ENCODE measurements around the gene ZMYND15. TPM values are rescaled to one million over a fixed set of nuclear protein-coding genes. Genes with fewer than 3 reads are reported as not detected.

ZMYND15 gene
- total and polyA plus RNA-seq, 2 of the 13 experiments (the other 11 are each of a cell fraction or from before 2014, with no cell fraction given) = 0.24 to 2.7 TPM

DNA sequence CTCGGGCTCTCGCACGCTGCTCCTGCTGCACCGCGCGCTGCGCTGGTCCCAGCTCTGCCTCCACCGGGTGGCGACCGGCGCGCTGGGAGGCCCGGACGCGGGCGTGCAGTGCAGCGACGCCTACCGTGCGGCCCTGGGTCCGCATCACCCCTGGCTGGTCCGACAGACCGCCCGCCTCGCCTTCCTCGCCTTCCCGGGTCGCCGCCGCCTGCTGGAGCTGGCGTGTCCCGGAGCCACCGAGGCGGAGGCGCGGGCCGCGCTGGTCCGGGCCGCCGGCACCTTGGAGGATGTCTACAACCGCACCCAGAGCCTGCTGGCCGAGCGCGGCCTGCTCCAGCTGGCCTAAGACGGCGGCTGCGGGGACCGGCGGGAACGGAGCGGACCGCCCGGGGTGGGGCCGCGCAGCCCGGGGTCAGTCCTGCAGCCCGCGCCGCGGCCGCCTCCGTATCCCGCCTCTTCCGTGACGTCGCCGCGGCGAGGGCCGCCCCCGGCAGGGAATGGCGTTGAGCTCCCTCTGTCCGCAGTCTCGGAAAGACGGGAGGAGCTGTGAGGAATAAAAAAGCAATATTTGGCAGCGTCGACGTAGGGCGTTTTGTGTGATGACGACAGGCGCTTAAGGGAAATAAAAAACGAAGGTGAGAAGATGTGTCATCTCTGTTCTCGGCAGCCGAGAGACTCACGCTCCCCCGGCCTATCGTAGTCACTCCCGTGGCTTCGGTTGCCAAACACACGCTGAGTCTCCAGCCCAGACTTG, 50.5 kb downstream of the ZMYND15 start (continued):
- TF ChIP-seq U2AF1 (optimal IDR thresholded peaks at IDR 0.05; ENCODE audit: low read depth, low read length) (no peak), ZNF432 (CRISPR knock-in tag; IDR thresholded peaks at IDR 0.05; ENCODE audit: borderline replicate concordance) (no peak), NR2F1 (CRISPR knock-in tag; IDR thresholded peaks at IDR 0.05) (no peak), ARHGAP35 (CRISPR knock-in tag; IDR thresholded peaks at IDR 0.05; ENCODE audit: borderline replicate concordance) (no peak), PAX8 (CRISPR knock-in tag; IDR thresholded peaks at IDR 0.05; ENCODE audit: borderline replicate concordance) (no peak), ZNF761 (CRISPR knock-in tag; conservative IDR thresholded peaks at IDR 0.05) (peak; percentile 84; the same call in 1 of the 2 replicates), SNRNP70 (IDR thresholded peaks at IDR 0.05; ENCODE audit: low read depth, low read length) (no peak), ZNF776 (CRISPR knock-in tag; IDR thresholded peaks at IDR 0.05) (peak; percentile 27; the same call in 1 of the 2 replicates), ZFP36L2 (CRISPR knock-in tag; IDR thresholded peaks at IDR 0.05) (no peak), DNMT3B (CRISPR knock-in tag; conservative IDR thresholded peaks at IDR 0.05) (no peak), WIZ (CRISPR knock-in tag; IDR thresholded peaks at IDR 0.05) (no peak), KDM6A (CRISPR knock-in tag; IDR thresholded peaks at IDR 0.05; ENCODE audit: low read depth) (no peak), POLR2G (IDR thresholded peaks at IDR 0.05; ENCODE audit: low read depth, low read length) (peak; percentile 39), KLF13 (CRISPR knock-in tag; IDR thresholded peaks at IDR 0.05) (no peak), JARID2 (CRISPR knock-in tag; IDR thresholded peaks at IDR 0.05; ENCODE audit: insufficient replicate concordance) (no peak), ZNF607 (CRISPR knock-in tag; IDR thresholded peaks at IDR 0.05; ENCODE audit: borderline replicate concordance) (no peak; the same call in 1 of the 2 replicates), YEATS4 (CRISPR knock-in tag; IDR thresholded peaks at IDR 0.05; ENCODE audit: borderline replicate concordance) (peak; percentile 80), U2AF2 (IDR thresholded peaks at IDR 0.05; ENCODE audit: low read depth, low read length) (no peak), MAF1 (CRISPR knock-in tag; IDR thresholded peaks at IDR 0.05; ENCODE audit: borderline replicate concordance) (no peak)
- TF ChIP-seq, protein P1, sequence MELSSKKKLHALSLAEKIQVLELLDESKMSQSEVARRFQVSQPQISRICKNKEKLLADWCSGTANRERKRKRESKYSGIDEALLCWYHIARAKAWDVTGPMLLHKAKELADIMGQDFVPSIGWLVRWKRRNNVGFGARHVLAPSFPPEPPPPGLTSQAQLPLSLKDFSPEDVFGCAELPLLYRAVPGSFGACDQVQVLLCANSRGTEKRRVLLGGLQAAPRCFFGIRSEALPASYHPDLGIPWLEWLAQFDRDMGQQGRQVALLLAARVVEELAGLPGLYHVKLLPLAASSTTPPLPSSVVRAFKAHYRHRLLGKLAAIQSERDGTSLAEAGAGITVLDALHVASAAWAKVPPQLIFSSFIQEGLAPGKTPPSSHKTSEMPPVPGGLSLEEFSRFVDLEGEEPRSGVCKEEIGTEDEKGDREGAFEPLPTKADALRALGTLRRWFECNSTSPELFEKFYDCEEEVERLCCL (CRISPR knock-in tag; IDR thresholded peaks at IDR 0.05; ENCODE audit: borderline replicate concordance) = no peak
- TF ChIP-seq, protein P2, sequence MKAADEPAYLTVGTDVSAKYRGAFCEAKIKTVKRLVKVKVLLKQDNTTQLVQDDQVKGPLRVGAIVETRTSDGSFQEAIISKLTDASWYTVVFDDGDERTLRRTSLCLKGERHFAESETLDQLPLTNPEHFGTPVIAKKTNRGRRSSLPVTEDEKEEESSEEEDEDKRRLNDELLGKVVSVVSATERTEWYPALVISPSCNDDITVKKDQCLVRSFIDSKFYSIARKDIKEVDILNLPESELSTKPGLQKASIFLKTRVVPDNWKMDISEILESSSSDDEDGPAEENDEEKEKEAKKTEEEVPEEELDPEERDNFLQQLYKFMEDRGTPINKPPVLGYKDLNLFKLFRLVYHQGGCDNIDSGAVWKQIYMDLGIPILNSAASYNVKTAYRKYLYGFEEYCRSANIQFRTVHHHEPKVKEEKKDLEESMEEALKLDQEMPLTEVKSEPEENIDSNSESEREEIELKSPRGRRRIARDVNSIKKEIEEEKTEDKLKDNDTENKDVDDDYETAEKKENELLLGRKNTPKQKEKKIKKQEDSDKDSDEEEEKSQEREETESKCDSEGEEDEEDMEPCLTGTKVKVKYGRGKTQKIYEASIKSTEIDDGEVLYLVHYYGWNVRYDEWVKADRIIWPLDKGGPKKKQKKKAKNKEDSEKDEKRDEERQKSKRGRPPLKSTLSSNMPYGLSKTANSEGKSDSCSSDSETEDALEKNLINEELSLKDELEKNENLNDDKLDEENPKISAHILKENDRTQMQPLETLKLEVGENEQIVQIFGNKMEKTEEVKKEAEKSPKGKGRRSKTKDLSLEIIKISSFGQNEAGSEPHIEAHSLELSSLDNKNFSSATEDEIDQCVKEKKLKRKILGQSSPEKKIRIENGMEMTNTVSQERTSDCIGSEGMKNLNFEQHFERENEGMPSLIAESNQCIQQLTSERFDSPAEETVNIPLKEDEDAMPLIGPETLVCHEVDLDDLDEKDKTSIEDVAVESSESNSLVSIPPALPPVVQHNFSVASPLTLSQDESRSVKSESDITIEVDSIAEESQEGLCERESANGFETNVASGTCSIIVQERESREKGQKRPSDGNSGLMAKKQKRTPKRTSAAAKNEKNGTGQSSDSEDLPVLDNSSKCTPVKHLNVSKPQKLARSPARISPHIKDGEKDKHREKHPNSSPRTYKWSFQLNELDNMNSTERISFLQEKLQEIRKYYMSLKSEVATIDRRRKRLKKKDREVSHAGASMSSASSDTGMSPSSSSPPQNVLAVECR (CRISPR knock-in tag; IDR thresholded peaks at IDR 0.05; ENCODE audit: borderline replicate concordance) = peak; percentile 80; the same call in 1 of the 2 replicates
- TF ChIP-seq, protein P3, sequence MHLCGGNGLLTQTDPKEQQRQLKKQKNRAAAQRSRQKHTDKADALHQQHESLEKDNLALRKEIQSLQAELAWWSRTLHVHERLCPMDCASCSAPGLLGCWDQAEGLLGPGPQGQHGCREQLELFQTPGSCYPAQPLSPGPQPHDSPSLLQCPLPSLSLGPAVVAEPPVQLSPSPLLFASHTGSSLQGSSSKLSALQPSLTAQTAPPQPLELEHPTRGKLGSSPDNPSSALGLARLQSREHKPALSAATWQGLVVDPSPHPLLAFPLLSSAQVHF (CRISPR knock-in tag; IDR thresholded peaks at IDR 0.05) = no peak
